ENCODE results near the gene FLAD1. TPM values are rescaled to one million over a fixed set of nuclear protein-coding genes. Genes with fewer than 3 reads are reported as not detected.

Gene FLAD1
- total and polyA plus RNA-seq, 2 donors (not counting 1 experiment from before 2014, with no cell fraction given) = 11.8 to 24.9 TPM

DNA sequence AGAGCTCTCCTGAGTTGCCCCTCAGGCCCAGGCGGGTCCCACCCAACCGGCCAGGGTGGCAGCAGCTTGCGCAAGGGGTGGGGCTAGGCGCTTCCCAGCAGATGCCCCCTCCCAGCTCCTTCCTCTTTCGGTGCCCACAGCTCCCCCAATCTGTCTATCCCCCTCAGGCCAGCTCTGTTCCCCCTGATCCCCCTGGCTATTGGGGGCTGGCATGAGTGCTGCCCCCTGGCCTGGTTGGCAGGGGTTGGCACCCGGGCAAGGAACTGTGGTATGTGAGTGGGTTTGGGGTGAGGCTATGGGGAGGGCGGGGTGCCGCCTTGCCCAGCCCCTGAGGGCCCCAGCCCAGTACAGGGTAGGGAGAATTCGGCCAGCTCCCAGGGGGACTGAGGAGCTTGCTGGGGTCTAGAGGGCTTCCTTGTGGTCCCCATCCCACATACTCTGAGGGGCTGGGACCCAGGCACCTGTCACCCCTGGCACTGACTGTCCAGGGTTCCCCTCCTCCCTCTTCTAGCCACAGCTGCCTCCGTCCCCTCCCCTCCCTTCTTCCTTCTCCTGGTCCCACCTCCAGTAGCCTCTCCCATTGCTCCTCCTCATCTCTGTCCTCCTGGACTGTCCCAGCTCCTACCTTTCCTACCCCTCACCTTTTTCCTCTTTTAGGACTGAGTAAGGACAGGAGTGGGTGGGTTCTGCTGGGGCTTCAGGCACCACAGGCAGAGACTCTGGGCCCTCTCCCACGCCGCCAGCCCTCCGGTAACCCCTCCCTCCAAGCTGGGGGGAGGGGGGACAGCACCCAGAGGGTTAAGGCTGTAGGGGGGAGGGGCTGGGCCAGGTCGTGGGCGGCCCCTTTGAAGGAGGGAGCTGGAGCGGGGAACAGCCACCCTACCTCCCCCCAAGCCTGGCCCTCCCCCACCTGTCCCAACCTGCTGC lies 25.1 kb downstream of the FLAD1 start:
- no peaks in the 10 kb centered on the region for H3K36me3 ChIP-seq (ENCODE audit: control insufficient read depth, insufficient read depth, low read length)
- no peak for TF ChIP-seq EZH2 (IDR thresholded peaks at IDR 0.05; ENCODE audit: low read length, missing control alignments)
- TF ChIP-seq, protein P1, sequence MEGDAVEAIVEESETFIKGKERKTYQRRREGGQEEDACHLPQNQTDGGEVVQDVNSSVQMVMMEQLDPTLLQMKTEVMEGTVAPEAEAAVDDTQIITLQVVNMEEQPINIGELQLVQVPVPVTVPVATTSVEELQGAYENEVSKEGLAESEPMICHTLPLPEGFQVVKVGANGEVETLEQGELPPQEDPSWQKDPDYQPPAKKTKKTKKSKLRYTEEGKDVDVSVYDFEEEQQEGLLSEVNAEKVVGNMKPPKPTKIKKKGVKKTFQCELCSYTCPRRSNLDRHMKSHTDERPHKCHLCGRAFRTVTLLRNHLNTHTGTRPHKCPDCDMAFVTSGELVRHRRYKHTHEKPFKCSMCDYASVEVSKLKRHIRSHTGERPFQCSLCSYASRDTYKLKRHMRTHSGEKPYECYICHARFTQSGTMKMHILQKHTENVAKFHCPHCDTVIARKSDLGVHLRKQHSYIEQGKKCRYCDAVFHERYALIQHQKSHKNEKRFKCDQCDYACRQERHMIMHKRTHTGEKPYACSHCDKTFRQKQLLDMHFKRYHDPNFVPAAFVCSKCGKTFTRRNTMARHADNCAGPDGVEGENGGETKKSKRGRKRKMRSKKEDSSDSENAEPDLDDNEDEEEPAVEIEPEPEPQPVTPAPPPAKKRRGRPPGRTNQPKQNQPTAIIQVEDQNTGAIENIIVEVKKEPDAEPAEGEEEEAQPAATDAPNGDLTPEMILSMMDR (conservative IDR thresholded peaks at IDR 0.05 in 1 of 2, IDR thresholded peaks at IDR 0.05 in 1 of 2; ENCODE audit: low read depth in 1 of 2, low read length in 2 of 2) = no peak
- no peaks in the 10 kb centered on the region for H4K20me1 ChIP-seq (ENCODE audit: control insufficient read depth, extremely low read depth, insufficient read depth, low read length)
- no peaks in the 10 kb centered on the region for H3K27me3 ChIP-seq (ENCODE audit: control insufficient read depth, insufficient read depth, low read length)
- no peak overlapping the region for H2AFZ ChIP-seq (ENCODE audit: low read length)
- H3K4me2 ChIP-seq (ENCODE audit: extremely low read depth, insufficient read depth, low read length) = no peak overlapping the region
- DNase-seq (ENCODE audit: low read depth in 2 of 2) = no peak
- H3K4me3 ChIP-seq (replicated peaks in 1 of 4; ENCODE audit: control extremely low read depth in 1 of 4, insufficient read depth in 1 of 4, low read depth in 3 of 4, low read length in 4 of 4) = no peak overlapping the region
- H3K79me2 ChIP-seq (ENCODE audit: control insufficient read depth, insufficient read depth, low read length) = peaks cover 11% of the 10 kb centered on the region
- no peak overlapping the region for H3K9ac ChIP-seq (ENCODE audit: insufficient read depth, low read length)
- peaks cover 14% of the 10 kb centered on the region for H3K4me1 ChIP-seq (ENCODE audit: control insufficient read depth, extremely low read depth, insufficient read depth, low read length)
- no peak overlapping the region for H3K27ac ChIP-seq (ENCODE audit: insufficient read depth, low read length)
- no peaks in the 10 kb centered on the region for H3K9me3 ChIP-seq (ENCODE audit: control insufficient read depth, insufficient read depth, low read depth, low read length)

DNA sequence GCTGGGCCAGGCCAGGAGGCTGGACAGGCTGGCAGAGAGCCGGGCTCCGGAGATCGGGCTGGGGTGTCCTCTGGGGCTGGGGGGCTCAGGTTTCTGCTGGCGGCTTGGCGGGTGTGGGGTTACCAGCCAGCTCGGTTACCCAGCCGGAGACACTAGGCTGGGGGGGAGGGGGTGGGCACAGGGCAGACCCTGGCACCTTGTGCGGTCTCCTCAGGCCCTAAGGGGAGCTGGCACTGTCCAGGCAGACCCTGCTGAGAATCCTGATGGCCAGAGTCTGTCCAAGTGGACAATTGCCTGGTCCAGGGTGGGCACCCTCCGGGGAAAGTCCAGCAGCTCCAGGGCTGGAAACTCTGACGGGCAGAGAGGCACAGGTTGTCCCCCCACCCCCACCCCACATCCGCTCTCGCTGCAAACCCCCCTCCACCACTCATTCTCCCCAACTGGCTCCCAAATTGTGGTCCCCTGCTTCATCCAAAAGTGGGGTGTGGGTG lies 26.1 kb downstream of the FLAD1 start:
- Histone ChIP-seq H3K9me3 (ENCODE audit: control insufficient read depth, insufficient read depth, low read depth, low read length) (no peaks in the 10 kb centered on the region), H3K36me3 (ENCODE audit: control insufficient read depth, insufficient read depth, low read length) (no peaks in the 10 kb centered on the region), H3K27ac (ENCODE audit: insufficient read depth, low read length) (no peak overlapping the region), H3K9ac (ENCODE audit: insufficient read depth, low read length) (no peak overlapping the region), H2AFZ (ENCODE audit: low read length) (no peak overlapping the region), H3K27me3 (ENCODE audit: control insufficient read depth, insufficient read depth, low read length) (no peaks in the 10 kb centered on the region), H3K79me2 (ENCODE audit: control insufficient read depth, insufficient read depth, low read length) (peaks cover 5% of the 10 kb centered on the region), H4K20me1 (ENCODE audit: control insufficient read depth, extremely low read depth, insufficient read depth, low read length) (no peaks in the 10 kb centered on the region), H3K4me2 (ENCODE audit: extremely low read depth, insufficient read depth, low read length) (no peak overlapping the region), H3K4me3 (replicated peaks in 1 of 4; ENCODE audit: control extremely low read depth in 1 of 4, insufficient read depth in 1 of 4, low read depth in 3 of 4, low read length in 4 of 4) (no peak overlapping the region), H3K4me1 (ENCODE audit: control insufficient read depth, extremely low read depth, insufficient read depth, low read length) (peaks cover 12% of the 10 kb centered on the region)
- DNase-seq (ENCODE audit: low read depth in 2 of 2) = no peak
- TF ChIP-seq, protein P1 (conservative IDR thresholded peaks at IDR 0.05 in 1 of 2, IDR thresholded peaks at IDR 0.05 in 1 of 2; ENCODE audit: low read depth in 1 of 2, low read length in 2 of 2) = no peak
- TF ChIP-seq EZH2 (IDR thresholded peaks at IDR 0.05; ENCODE audit: low read length, missing control alignments) = no peak

DNA sequence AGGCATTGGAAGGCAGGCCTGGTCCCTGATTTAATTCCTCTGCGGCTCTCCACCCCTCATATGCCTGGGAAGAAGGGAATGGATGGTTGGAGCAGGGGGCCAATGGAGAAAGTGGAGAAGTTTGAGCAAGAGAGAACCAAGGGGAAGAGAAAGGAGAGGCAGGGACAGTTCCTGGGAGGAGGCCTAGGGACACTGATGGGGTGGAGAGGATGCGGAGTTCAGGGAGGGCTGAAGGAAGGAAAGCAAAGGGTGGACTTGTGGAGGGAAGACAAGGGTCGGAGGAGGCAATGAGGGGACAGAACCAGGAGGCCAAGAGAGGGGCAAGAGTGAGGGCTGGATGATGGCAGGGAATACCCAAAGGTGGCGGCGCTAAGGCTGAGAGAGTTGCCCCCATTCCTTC lies 26.6 kb downstream of the FLAD1 start:
- no peak overlapping the region for H2AFZ ChIP-seq (ENCODE audit: low read length)
- no peak for DNase-seq (ENCODE audit: low read depth in 2 of 2)
- no peaks in the 10 kb centered on the region for H3K36me3 ChIP-seq (ENCODE audit: control insufficient read depth, insufficient read depth, low read length)
- H4K20me1 ChIP-seq (ENCODE audit: control insufficient read depth, extremely low read depth, insufficient read depth, low read length) = no peaks in the 10 kb centered on the region
- no peak overlapping the region for H3K4me2 ChIP-seq (ENCODE audit: extremely low read depth, insufficient read depth, low read length)
- H3K27me3 ChIP-seq (ENCODE audit: control insufficient read depth, insufficient read depth, low read length) = no peaks in the 10 kb centered on the region
- peaks cover 2% of the 10 kb centered on the region for H3K79me2 ChIP-seq (ENCODE audit: control insufficient read depth, insufficient read depth, low read length)
- no peak for TF ChIP-seq EZH2 (IDR thresholded peaks at IDR 0.05; ENCODE audit: low read length, missing control alignments)
- TF ChIP-seq, protein P1 (conservative IDR thresholded peaks at IDR 0.05 in 1 of 2, IDR thresholded peaks at IDR 0.05 in 1 of 2; ENCODE audit: low read depth in 1 of 2, low read length in 2 of 2) = no peak
- no peak overlapping the region for H3K4me3 ChIP-seq (replicated peaks in 1 of 4; ENCODE audit: control extremely low read depth in 1 of 4, insufficient read depth in 1 of 4, low read depth in 3 of 4, low read length in 4 of 4)
- no peak overlapping the region for H3K27ac ChIP-seq (ENCODE audit: insufficient read depth, low read length)
- H3K4me1 ChIP-seq (ENCODE audit: control insufficient read depth, extremely low read depth, insufficient read depth, low read length) = peaks cover 7% of the 10 kb centered on the region
- H3K9me3 ChIP-seq (ENCODE audit: control insufficient read depth, insufficient read depth, low read depth, low read length) = no peaks in the 10 kb centered on the region
- H3K9ac ChIP-seq (ENCODE audit: insufficient read depth, low read length) = no peak overlapping the region

Measured in fibroblast of lung (primary cell).